ENCODE measurements around the gene BNC1. TPM values are rescaled to one million over a fixed set of nuclear protein-coding genes. Genes with fewer than 3 reads are reported as not detected.
A peak's percentile ranks its signal among the peaks of the same experiment; 100 is the strongest.

BNC1 gene
- total RNA-seq, 1 donor from 2014 or later: 1.1 TPM

DNA sequence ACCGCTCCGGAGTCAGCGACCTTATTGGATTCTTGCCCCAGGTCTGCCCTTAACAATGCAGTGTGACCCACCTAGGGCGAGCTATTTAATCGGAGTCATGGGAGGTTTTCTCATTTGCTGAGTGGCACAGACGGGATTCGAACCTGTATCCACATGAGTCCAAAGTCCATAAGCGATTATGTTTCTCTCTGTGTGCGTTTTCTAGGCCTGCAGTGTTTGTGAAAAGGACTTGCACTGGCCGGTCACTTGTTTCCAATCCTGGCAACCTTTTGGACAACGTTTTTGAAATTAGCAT is 76.2 kb downstream of the BNC1 start:
- TF ChIP-seq, protein P1, sequence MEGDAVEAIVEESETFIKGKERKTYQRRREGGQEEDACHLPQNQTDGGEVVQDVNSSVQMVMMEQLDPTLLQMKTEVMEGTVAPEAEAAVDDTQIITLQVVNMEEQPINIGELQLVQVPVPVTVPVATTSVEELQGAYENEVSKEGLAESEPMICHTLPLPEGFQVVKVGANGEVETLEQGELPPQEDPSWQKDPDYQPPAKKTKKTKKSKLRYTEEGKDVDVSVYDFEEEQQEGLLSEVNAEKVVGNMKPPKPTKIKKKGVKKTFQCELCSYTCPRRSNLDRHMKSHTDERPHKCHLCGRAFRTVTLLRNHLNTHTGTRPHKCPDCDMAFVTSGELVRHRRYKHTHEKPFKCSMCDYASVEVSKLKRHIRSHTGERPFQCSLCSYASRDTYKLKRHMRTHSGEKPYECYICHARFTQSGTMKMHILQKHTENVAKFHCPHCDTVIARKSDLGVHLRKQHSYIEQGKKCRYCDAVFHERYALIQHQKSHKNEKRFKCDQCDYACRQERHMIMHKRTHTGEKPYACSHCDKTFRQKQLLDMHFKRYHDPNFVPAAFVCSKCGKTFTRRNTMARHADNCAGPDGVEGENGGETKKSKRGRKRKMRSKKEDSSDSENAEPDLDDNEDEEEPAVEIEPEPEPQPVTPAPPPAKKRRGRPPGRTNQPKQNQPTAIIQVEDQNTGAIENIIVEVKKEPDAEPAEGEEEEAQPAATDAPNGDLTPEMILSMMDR (IDR thresholded peaks at IDR 0.05; ENCODE audit: partially characterized antibody, unreplicated experiment): no peak
- H3K4me3 Mint-ChIP-seq (ENCODE audit: unreplicated experiment): no peak overlapping the region

DNA sequence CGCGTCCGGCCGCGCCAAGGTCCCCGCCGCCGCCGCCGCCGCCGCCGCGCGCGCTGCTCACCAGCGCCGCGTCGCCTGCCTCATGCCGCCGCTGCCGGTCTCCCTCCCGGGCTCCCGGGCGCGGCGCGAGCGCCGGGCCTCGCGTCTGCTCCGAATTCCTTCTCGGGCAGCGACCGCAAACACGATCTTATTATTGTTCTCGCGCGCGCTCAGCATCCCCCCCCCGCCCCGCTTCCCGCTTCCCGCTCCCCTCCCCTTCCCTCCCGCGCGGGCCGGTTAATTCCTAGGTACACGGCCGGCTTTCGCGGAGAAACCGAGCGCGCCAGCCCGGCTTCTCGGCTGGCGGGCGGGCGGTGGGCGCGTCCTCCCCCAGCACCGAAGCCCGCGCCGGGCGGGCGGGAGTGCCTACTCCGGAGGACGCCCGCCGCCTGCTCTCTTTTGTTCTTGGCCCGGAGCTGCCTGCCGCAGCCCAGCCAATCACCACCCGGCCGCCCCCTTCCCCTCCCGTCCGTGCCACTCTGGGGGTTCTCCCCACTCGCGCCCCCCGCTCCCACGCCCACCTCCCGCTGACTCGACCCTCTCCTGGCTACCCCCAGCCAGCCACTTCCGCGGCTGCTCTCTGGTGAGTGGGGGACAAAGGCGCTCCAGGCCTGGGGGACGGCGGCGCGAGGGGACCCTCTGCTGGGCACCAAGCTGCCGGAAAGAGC is 76.7 kb downstream of the BNC1 start, which contains the start of gene HDGFL3:
Gene HDGFL3, minus strand, starts transcription at position 164 of the 707 bp plus-strand sequence. CDS start 409 bp downstream, outside the sequence.
- peak within 1 kb of the TSS; percentile 100 for H3K27ac Mint-ChIP-seq (ENCODE audit: unreplicated experiment)
- peaks cover 5% of the 10 kb centered on the region for H3K36me3 Mint-ChIP-seq (ENCODE audit: unreplicated experiment)
- peak; percentile 75 for DNase-seq

More for the DNA sequence above, 76.2 kb downstream of the BNC1 start:
- Mint-ChIP-seq H3K27me3 (ENCODE audit: unreplicated experiment) (peaks cover 9% of the 10 kb centered on the region), H3K36me3 (ENCODE audit: unreplicated experiment) (peaks cover 5% of the 10 kb centered on the region), H3K4me1 (ENCODE audit: low read depth, unreplicated experiment) (peaks cover 12% of the 10 kb centered on the region), H3K9me3 (ENCODE audit: unreplicated experiment) (peaks cover 6% of the 10 kb centered on the region), H3K27ac (ENCODE audit: unreplicated experiment) (no peak overlapping the region)
- DNase-seq: no peak

DNA sequence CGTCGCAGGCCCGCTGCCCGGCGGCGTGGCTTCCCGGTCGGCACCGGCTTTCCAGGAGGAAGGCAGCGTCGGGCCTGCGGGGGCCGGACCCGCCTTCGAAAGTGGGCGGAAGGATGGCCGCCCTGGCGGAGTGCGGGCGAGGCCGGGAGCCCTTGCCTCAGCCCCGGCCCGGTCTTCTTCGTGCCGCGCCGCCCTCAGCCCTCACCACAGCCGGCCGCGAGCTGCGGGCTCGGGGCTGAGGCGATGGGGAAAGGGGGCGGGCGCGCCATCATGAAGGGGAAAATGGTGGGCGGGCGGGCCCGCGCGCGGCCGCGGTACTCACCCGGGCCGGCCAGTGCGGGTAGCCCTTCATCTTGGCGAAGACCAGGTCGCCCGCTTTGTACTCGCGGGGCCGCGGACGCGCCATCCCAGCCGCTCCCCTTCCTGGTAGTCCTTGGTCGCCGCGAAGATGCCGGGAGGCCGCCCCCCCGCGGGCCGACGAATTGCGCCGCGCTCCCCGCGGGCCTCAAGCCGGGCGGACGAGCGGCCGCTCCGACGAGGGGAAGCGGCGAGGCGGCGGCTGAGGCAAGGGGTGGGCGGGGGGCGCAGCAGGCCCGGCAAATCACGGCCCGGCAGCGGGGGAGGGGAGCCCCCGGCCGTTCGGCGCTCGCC is 77.3 kb downstream of the BNC1 start:
- no peak overlapping the region for H3K4me3 Mint-ChIP-seq (ENCODE audit: unreplicated experiment)

More for the DNA sequence above, 76.7 kb downstream of the BNC1 start, which contains the start of gene HDGFL3:
- Mint-ChIP-seq H3K4me3 (ENCODE audit: unreplicated experiment) (peak within 1 kb of the TSS; percentile 100), H3K27me3 (ENCODE audit: unreplicated experiment) (peaks cover 9% of the 10 kb centered on the region), H3K9me3 (ENCODE audit: unreplicated experiment) (peaks cover 8% of the 10 kb centered on the region), H3K4me1 (ENCODE audit: low read depth, unreplicated experiment) (peaks cover 15% of the 10 kb centered on the region)
- TF ChIP-seq, protein P1 (IDR thresholded peaks at IDR 0.05; ENCODE audit: partially characterized antibody, unreplicated experiment): no peak

DNA sequence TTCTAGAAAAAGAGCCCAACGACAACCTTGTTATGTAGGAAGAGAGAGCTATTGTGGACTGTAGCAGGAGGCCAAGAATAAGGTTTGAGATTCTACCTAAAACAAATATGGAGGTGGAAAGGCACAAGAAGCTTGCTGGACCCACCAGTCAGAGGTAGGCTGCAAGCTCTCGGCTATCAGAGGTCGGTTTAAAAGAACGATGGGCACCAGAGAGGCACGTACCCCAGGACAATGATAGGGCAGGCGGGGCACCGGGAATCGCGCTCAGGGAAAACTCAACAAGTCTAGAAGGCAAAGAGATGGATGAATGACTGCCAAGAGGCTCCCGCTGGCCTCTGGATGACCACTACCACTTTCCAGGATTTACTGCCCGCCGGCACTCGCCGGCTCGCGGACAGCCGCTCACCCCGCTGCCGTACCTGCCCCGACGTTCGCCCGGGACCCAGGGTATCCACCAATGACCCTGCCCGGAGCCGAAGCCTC is 77.9 kb downstream of the BNC1 start:
- peaks cover 20% of the 10 kb centered on the region for H3K4me1 Mint-ChIP-seq (ENCODE audit: low read depth, unreplicated experiment)
- peaks cover 8% of the 10 kb centered on the region for H3K9me3 Mint-ChIP-seq (ENCODE audit: unreplicated experiment)
- peaks cover 9% of the 10 kb centered on the region for H3K27me3 Mint-ChIP-seq (ENCODE audit: unreplicated experiment)
- DNase-seq: no peak
- H3K4me3 Mint-ChIP-seq (ENCODE audit: unreplicated experiment): peak overlapping the region; percentile 100
- TF ChIP-seq, protein P1 (IDR thresholded peaks at IDR 0.05; ENCODE audit: partially characterized antibody, unreplicated experiment): no peak
- peaks cover 5% of the 10 kb centered on the region for H3K36me3 Mint-ChIP-seq (ENCODE audit: unreplicated experiment)
- H3K27ac Mint-ChIP-seq (ENCODE audit: unreplicated experiment): peak overlapping the region; percentile 100

More for the DNA sequence above, 77.3 kb downstream of the BNC1 start:
- TF ChIP-seq, protein P1 (IDR thresholded peaks at IDR 0.05; ENCODE audit: partially characterized antibody, unreplicated experiment): no peak
- Mint-ChIP-seq H3K9me3 (ENCODE audit: unreplicated experiment) (peaks cover 8% of the 10 kb centered on the region), H3K27ac (ENCODE audit: unreplicated experiment) (no peak overlapping the region), H3K36me3 (ENCODE audit: unreplicated experiment) (peaks cover 5% of the 10 kb centered on the region), H3K27me3 (ENCODE audit: unreplicated experiment) (peaks cover 9% of the 10 kb centered on the region), H3K4me1 (ENCODE audit: low read depth, unreplicated experiment) (peaks cover 19% of the 10 kb centered on the region)
- DNase-seq: peak; percentile 79

Other genes with a start within 250 kb of the BNC1 start
- gene BTBD1, start 217.4 kb downstream of the BNC1 start, total RNA-seq (ENCODE audit: unreplicated experiment): 41.9 TPM
- gene TM6SF1, start 177.0 kb downstream of the BNC1 start, total RNA-seq (ENCODE audit: unreplicated experiment): not detected
- gene HDGFL3, start 76.8 kb downstream of the BNC1 start, total RNA-seq (ENCODE audit: unreplicated experiment): 130 TPM
- gene SH3GL3, start 162.7 kb upstream of the BNC1 start, total RNA-seq (ENCODE audit: unreplicated experiment): 2.8 TPM

All from glutamatergic neuron (in vitro differentiated cells).